Mucosa of rectum (tissue), 2 donors: Measurements from ENCODE around the gene UNC5CL.

Source experiments
- H3K27ac ChIP-seq, 2 donors: one replicate each; pipeline ENCODE4 v1.7.0; 2013; ENCODE audit warnings: inconsistent platforms in 2 of 2, low read depth in 2 of 2, low read length in 2 of 2
- H3K27me3 ChIP-seq, 2 donors: one replicate each; pipeline ENCODE4 v1.7.0; 2013; ENCODE audit warnings: low read length in 2 of 2; ENCODE audit not compliant: control insufficient read depth in 2 of 2, insufficient read depth in 2 of 2
- H3K36me3 ChIP-seq, 2 donors: one replicate each; pipeline ENCODE4 v1.7.0; 2013; ENCODE audit warnings: low read length in 2 of 2; ENCODE audit not compliant: control insufficient read depth in 2 of 2, insufficient read depth in 2 of 2
- H3K4me1 ChIP-seq, 2 donors: one replicate each; pipeline ENCODE4 v1.7.0; 2013; ENCODE audit warnings: low read length in 2 of 2, mild to moderate bottlenecking in 1 of 2; ENCODE audit not compliant: control insufficient read depth in 2 of 2, insufficient read depth in 2 of 2
- H3K4me3 ChIP-seq, 2 donors: one replicate each; pipeline ENCODE4 v1.7.0; 2013; ENCODE audit warnings: low read length in 2 of 2
- H3K9ac ChIP-seq, 2 donors: one replicate each; pipeline ENCODE4 v1.7.0; 2013; ENCODE audit warnings: low read length in 2 of 2, low read depth in 1 of 2, mild to moderate bottlenecking in 1 of 2
- H3K9me3 ChIP-seq, 2 donors: one replicate each; pipeline ENCODE4 v1.7.0; 2013; ENCODE audit warnings: low read length in 2 of 2; ENCODE audit not compliant: control insufficient read depth in 2 of 2
- donor health status: healthy.
- donor health status: Normal muscosa, but diverticular disease.

UNC5CL gene

GRCh38 chr6:41063884-41064285, 24.9 kb upstream of the UNC5CL start:
- peak overlapping the region; percentile 56 to 68 for H3K27ac ChIP-seq
- no peaks in the 10 kb centered on the region for H3K9me3 ChIP-seq
- H3K9ac ChIP-seq = no peak overlapping the region
- no peaks in the 10 kb centered on the region for H3K27me3 ChIP-seq
- no peak overlapping the region for H3K4me3 ChIP-seq
- H3K4me1 ChIP-seq = peaks cover 11 to 21% of the 10 kb centered on the region in 2 donors
- peaks cover 14 to 22% of the 10 kb centered on the region in 2 donors for H3K36me3 ChIP-seq

- no peak overlapping the region for H3K9ac ChIP-seq
Observed at GRCh38 chr6:41062056-41062455, 23.0 kb upstream of the UNC5CL start.

GRCh38 chr6:41061196-41061726, 22.2 kb upstream of the UNC5CL start:
- H3K4me3 ChIP-seq = no peak overlapping the region

More at GRCh38 chr6:41062056-41062455, 23.0 kb upstream of the UNC5CL start:
- Histone ChIP-seq H3K27me3 (no peaks in the 10 kb centered on the region), H3K4me1 (peaks cover 11 to 19% of the 10 kb centered on the region in 2 donors), H3K9me3 (no peaks in the 10 kb centered on the region), H3K4me3 (no peak overlapping the region), H3K27ac (no peak overlapping the region), H3K36me3 (peaks cover 6 to 8% of the 10 kb centered on the region in 2 donors)

GRCh38 chr6:41059556-41059955, 20.5 kb upstream of the UNC5CL start:
- H3K9ac ChIP-seq = no peak overlapping the region
- no peak overlapping the region for H3K27ac ChIP-seq
- H3K27me3 ChIP-seq = no peaks in the 10 kb centered on the region
- H3K9me3 ChIP-seq = no peaks in the 10 kb centered on the region
- peaks cover 5 to 8% of the 10 kb centered on the region in 2 donors for H3K36me3 ChIP-seq
- peaks cover 0 to 7% of the 10 kb centered on the region in 2 donors for H3K4me1 ChIP-seq
- no peak overlapping the region for H3K4me3 ChIP-seq

More at GRCh38 chr6:41061196-41061726, 22.2 kb upstream of the UNC5CL start:
- Histone ChIP-seq H3K9ac (no peak overlapping the region), H3K27ac (no peak overlapping the region), H3K27me3 (no peaks in the 10 kb centered on the region), H3K4me1 (peaks cover 11 to 18% of the 10 kb centered on the region in 2 donors), H3K36me3 (peaks cover 5 to 8% of the 10 kb centered on the region in 2 donors), H3K9me3 (no peaks in the 10 kb centered on the region)

DNA sequence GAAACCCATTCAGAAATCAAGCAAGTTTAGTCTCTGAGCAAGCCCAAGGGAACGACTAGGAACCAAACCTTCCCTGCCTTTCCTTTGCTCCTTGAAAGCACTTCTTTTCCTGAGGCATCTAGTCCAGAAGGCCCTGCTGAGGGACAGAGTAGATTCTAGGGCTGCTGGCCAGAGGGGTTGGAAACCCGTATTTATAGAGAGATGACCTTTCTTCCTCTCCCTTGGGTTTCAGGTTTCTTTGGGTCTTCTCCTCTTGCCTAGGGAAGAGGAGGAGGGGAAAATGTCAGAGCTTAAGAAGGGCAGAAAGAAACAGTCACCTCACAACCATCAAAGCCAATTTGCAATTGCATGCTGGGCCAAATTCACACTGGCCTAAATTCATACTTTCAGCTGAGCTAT, 19.8 kb upstream of the UNC5CL start:
- H3K4me3 ChIP-seq = no peak overlapping the region
- no peaks in the 10 kb centered on the region for H3K4me1 ChIP-seq
- no peaks in the 10 kb centered on the region for H3K27me3 ChIP-seq
- no peak overlapping the region for H3K27ac ChIP-seq
- no peaks in the 10 kb centered on the region for H3K9me3 ChIP-seq
- H3K9ac ChIP-seq = no peak overlapping the region
- H3K36me3 ChIP-seq = peaks cover 5 to 8% of the 10 kb centered on the region in 2 donors

DNA sequence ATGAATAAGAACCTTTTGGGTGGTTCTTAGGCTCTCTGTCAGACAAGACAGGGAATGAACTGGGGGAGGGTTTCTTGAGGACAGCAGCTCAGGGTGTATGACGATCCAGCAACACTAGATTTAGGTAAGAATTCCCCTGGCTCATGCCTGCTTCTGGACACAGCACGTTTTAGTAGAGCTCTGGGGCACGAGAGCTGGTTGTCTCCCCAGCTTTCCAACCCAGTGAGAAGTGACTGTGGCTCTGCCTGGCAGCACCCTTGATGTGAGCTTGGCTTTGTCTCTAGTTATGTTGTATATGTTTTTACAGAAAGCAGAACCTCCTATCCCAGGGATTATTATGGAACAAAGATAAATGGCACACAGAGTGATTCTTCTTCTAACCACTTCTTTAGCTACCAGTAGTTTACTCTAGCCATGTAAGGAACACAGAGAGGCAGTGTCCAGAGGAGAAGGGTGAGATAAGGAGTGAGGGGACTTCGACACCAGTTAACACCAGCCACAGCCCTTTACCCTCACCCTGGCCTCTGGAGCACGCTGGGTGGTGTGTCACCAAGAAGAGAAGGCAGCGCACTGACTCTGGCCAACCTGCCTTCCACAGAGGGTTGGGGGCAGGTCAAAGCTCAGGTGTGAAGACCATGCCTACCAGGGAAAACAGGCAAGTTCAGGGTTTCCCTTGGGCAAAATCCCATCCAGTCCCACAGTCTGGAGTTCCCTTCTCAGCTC, 17.9 kb upstream of the UNC5CL start:
- Histone ChIP-seq H3K4me3 (no peak overlapping the region), H3K36me3 (peaks cover 5 to 7% of the 10 kb centered on the region in 2 donors), H3K27me3 (no peaks in the 10 kb centered on the region), H3K4me1 (no peaks in the 10 kb centered on the region), H3K27ac (no peak overlapping the region), H3K9ac (no peak overlapping the region), H3K9me3 (no peaks in the 10 kb centered on the region)

GRCh38 chr6:41055149-41055548, 16.1 kb upstream of the UNC5CL start:
- Histone ChIP-seq H3K4me3 (no peak overlapping the region), H3K9me3 (no peaks in the 10 kb centered on the region), H3K27ac (no peak overlapping the region), H3K9ac (no peak overlapping the region), H3K36me3 (no peaks in the 10 kb centered on the region), H3K4me1 (no peaks in the 10 kb centered on the region), H3K27me3 (no peaks in the 10 kb centered on the region)

- Histone ChIP-seq H3K4me1 (no peaks in the 10 kb centered on the region), H3K27me3 (no peaks in the 10 kb centered on the region), H3K36me3 (no peaks in the 10 kb centered on the region), H3K27ac (no peak overlapping the region), H3K9me3 (no peaks in the 10 kb centered on the region), H3K4me3 (no peak overlapping the region), H3K9ac (no peak overlapping the region)
Observed at GRCh38 chr6:41054511-41054910, 15.5 kb upstream of the UNC5CL start.

GRCh38 chr6:41053041-41053440, 14.0 kb upstream of the UNC5CL start, which contains the start of gene APOBEC2:
TSS of gene APOBEC2 (plus strand) at chr6:41053202. CDS start at chr6:41053348, 146 bp downstream.
- H3K9ac ChIP-seq = no peak within 1 kb of the TSS
- H3K4me1 ChIP-seq = no peaks in the 10 kb centered on the region
- no peak within 1 kb of the TSS for H3K27ac ChIP-seq

DNA sequence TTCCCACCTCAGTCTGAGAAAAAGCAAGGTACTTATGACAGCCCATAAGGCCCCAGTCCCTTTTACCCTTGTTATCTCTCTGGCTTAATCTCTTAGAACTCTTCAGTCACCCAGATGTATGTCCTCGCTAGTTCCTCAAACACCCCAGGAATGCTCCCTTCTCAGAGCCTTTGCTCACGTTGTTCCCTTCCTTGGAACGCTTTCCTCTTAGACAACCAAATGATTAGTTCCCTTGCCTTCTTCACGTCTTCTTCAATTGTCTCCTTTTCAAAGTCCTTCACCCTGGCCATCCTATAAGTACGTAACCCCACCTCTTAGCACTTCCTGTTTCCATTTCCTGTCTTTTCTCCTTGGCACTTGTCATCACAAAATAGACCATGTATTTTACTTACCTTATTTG, 12.9 kb upstream of the UNC5CL start:
- Histone ChIP-seq H3K36me3 (no peaks in the 10 kb centered on the region), H3K27me3 (no peaks in the 10 kb centered on the region), H3K9me3 (no peaks in the 10 kb centered on the region), H3K4me3 (no peak overlapping the region), H3K9ac (no peak overlapping the region), H3K4me1 (no peaks in the 10 kb centered on the region), H3K27ac (peak overlapping the region in 1 of 2 donors; percentile 5)

More at GRCh38 chr6:41053041-41053440, 14.0 kb upstream of the UNC5CL start, which contains the start of gene APOBEC2:
- Histone ChIP-seq H3K9me3 (no peaks in the 10 kb centered on the region), H3K36me3 (no peaks in the 10 kb centered on the region), H3K27me3 (no peaks in the 10 kb centered on the region), H3K4me3 (no peak within 1 kb of the TSS)
